Upper lobe of right lung (tissue), 1 donor: ENCODE results near the gene PRADC1. TPM values are rescaled to one million over a fixed set of nuclear protein-coding genes. Genes with fewer than 3 reads are reported as not detected.

Experiments
- ATAC-seq: fragments of 200-7000 bp; cut with Tn5 transposase; one replicate; pipeline ENCODE4 v1.9.1; 2020; ENCODE audit warnings: mild to moderate bottlenecking, moderate library complexity
- DNase-seq: peaks from one replicate; pipeline ENCODE4 v3.0.0-alpha.2; 2020
- H3K27ac ChIP-seq: fragments of 200-600 bp; one replicate; pipeline ENCODE4 v1.8.0; 2022
- H3K27me3 ChIP-seq: fragments of 200-600 bp; one replicate; pipeline ENCODE4 v1.8.0; 2022; ENCODE audit warnings: mild to moderate bottlenecking
- H3K36me3 ChIP-seq: fragments of 200-600 bp; one replicate; pipeline ENCODE4 v1.8.0; 2022
- H3K4me1 ChIP-seq: fragments of 200-600 bp; one replicate; pipeline ENCODE4 v1.8.0; 2022
- H3K4me3 ChIP-seq: fragments of 200-600 bp; one replicate; pipeline ENCODE4 v1.8.0; 2022; ENCODE audit warnings: mild to moderate bottlenecking
- H3K9me3 ChIP-seq: fragments of 200-600 bp; one replicate; pipeline ENCODE4 v1.8.0; 2022
- intact Hi-C: fragments of 100-400 bp; cut with DNase I; formaldehyde crosslinking; loops from one replicate; pipeline ENCODE4 v1.11.0; 2022
- total RNA-seq: library from RNA; stranded (reverse); fragmentation: NEBNext Ultra II Directional; extraction: Animal tissue kit (Norgen Biotek cat#: 25700); gene quantifications from one replicate; pipeline ENCODE4 v1.2.1, GENCODE V29; 2021
- TF ChIP-seq, protein P1 (sequence below): fragments of 200-600 bp; IDR thresholded peaks from one replicate; pipeline ENCODE4 v1.8.0; 2022; ENCODE audit warnings: antibody characterized with exemption
- donor health status: DM: no; HTN: yes; CAD: no; lungs with severe emphysema.

PRADC1 gene
- total RNA-seq, 1 donor from 2014 or later: 15.5 TPM

DNA sequence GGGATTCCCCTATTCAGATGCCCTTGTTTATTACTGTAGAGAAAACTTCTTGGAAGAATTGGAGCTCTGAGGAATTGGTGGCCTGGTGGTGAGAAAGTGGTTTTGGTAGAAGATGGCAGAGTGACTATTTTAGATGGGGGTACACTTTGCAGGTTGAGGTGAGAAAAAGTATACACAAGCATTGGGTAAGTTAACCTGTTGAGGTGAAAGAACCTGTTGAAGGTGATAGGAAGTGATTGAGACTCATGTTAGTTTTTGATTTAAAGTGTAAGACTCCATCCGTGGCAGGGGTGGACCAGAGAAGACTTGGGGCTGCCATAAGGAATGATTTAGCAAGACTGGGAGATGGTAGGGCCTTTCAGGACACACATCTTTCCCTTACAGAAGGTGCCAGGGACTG lies 4.1 kb upstream of the PRADC1 start:
- ATAC-seq (no peak), DNase-seq (peak; percentile 4)
- intact Hi-C loops: no loop called here
- no peaks in the 10 kb centered on the region for H3K9me3 ChIP-seq
- no peaks in the 10 kb centered on the region for H3K27me3 ChIP-seq
- H3K36me3 ChIP-seq: peaks cover 31% of the 10 kb centered on the region
- TF ChIP-seq, protein P1, sequence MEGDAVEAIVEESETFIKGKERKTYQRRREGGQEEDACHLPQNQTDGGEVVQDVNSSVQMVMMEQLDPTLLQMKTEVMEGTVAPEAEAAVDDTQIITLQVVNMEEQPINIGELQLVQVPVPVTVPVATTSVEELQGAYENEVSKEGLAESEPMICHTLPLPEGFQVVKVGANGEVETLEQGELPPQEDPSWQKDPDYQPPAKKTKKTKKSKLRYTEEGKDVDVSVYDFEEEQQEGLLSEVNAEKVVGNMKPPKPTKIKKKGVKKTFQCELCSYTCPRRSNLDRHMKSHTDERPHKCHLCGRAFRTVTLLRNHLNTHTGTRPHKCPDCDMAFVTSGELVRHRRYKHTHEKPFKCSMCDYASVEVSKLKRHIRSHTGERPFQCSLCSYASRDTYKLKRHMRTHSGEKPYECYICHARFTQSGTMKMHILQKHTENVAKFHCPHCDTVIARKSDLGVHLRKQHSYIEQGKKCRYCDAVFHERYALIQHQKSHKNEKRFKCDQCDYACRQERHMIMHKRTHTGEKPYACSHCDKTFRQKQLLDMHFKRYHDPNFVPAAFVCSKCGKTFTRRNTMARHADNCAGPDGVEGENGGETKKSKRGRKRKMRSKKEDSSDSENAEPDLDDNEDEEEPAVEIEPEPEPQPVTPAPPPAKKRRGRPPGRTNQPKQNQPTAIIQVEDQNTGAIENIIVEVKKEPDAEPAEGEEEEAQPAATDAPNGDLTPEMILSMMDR: no peak
- no peak overlapping the region for H3K4me3 ChIP-seq
- H3K4me1 ChIP-seq: peaks cover 31% of the 10 kb centered on the region
- no peak overlapping the region for H3K27ac ChIP-seq

DNA sequence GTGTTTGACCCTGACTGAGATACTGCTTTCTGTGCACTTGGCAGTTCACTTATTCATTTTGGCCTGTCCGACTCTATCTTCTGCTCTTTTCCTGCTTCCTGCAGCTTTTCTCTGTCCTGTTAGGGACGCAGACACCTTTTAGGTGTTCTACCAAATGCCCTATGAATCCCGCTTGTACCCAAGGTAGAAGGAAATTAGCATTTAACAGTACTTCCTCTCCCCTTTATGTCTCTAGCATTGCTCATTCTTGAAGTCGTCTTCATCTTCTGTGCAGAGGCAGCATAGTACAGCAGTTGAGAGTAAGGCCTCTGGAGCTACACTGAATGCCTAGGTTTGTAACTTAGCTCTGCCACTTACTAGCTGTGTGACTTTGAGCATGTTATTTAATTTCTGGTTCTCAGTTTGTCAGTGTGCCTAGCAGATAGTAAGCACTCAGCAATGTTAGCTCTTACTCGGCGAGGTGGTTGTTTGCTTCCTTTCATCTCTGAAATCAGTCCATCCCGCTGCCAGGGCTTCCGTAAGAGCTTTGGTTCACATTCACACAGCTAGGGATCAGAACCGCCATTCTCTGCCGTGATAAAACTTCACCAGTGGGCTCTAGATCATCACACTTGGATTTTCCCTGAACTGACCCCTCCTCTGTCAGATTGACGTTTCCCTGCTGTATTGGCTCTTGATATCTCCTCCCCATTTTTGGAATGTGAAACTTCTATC lies 2.4 kb upstream of the PRADC1 start:
- Histone ChIP-seq H3K4me1 (peaks cover 32% of the 10 kb centered on the region), H3K4me3 (peak overlapping the region; percentile 93), H3K27me3 (no peaks in the 10 kb centered on the region), H3K9me3 (no peaks in the 10 kb centered on the region), H3K36me3 (peaks cover 18% of the 10 kb centered on the region), H3K27ac (no peak overlapping the region)
- intact Hi-C loops: no loop called here
- DNase-seq (no peak), ATAC-seq (no peak)
- TF ChIP-seq, protein P1: no peak

DNA sequence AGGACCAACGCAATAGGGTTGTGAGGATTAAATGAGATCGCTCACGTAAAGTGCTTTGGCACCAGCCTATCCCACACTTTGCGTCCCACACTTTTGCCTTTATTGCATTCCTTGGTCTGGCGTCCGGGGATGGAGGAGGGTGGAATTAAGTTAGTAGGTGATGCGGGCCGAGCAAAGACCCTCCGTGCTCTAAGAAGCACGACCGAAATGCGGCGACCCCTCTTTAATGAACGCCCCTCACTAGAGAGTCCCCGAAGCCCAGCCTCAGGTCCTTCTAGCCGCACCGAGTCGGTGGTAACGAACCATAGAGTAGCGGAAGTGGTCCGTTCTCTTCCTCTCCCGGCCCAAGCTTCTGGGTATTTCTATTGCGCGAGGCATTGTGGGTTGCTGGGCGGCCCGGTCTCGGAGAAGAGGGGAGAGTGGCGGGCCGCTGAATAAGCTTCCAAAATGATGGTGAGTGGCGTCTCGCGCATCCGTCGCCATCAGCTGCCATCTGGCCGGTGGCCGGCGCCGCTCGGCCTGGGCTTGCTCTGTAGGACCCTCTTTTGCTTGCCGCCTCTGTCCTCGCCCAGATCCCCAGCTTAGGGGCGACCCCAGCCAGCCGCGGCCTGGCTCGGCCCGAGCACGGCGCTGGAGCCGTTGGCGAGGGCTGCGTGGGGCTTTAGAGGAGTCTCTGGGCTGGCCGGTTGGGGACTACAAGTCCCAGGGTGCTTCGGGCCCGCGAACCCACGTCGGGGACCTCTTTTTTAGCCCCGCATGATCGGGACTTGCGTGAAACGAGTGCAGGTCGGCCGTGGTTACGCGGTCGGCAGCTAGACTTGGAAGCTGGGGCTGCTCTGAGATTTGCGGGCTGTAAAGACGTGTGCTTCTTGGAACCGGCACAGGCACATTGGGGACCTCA lies 1.1 kb upstream of the PRADC1 start, which contains the start of gene CCT7:
CCT7 (plus strand) TSS at position 377 of the 901 bp plus-strand sequence; CDS start at position 448, 71 bp downstream.
- ATAC-seq (peak; percentile 88), DNase-seq (peak; percentile 91)
- TF ChIP-seq, protein P1: no peak
- Histone ChIP-seq H3K27ac (peak within 1 kb of the TSS; percentile 91), H3K4me1 (peaks cover 25% of the 10 kb centered on the region), H3K36me3 (peaks cover 12% of the 10 kb centered on the region), H3K4me3 (peak within 1 kb of the TSS; percentile 93), H3K27me3 (no peaks in the 10 kb centered on the region), H3K9me3 (no peaks in the 10 kb centered on the region)
- intact Hi-C loops: no loop called here

DNA sequence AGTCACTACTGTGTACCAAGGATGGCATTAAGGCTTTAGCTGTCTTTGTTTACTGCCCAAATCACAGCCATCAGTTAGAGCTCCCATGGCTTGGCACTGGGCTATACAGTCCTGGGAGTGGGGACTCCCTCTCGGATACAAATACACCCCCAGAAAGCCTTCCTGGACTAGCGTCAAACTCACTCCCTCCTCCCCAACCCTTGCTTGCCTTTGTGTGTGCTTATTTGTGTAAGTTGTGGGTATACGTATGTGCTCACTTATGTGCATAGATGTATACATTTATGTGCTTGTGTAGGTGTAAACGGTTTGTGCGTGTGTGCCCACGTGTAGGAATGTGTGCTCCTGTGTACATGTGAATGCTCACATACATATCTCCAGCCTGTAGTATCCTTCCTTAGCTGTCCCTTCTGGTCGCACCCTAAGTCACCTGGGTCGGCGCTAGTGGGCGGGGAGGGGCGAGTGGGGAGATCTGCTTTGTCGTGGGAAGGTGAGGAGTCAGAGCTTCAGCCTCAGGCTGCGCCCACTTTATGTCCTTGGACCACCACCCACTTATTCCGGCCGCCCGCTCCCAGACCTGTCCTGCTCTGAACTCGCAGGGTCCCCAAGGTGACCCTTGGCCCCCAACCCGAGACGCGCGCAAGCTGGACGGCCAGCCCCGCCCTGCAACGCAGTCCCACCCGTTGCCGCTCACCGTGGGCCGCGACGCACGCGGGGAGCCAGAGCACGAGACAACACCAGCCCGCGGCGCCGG lies 461 bp downstream of the PRADC1 start:
- ATAC-seq (no peak), DNase-seq (no peak)
- peak overlapping the region; percentile 71 for H3K27ac ChIP-seq
- no peaks in the 10 kb centered on the region for H3K27me3 ChIP-seq
- H3K4me1 ChIP-seq: peaks cover 17% of the 10 kb centered on the region
- H3K9me3 ChIP-seq: no peaks in the 10 kb centered on the region
- peak overlapping the region; percentile 93 for H3K4me3 ChIP-seq
- TF ChIP-seq, protein P1: no peak
- intact Hi-C loops: no loop called here
- H3K36me3 ChIP-seq: peaks cover 10% of the 10 kb centered on the region

DNA sequence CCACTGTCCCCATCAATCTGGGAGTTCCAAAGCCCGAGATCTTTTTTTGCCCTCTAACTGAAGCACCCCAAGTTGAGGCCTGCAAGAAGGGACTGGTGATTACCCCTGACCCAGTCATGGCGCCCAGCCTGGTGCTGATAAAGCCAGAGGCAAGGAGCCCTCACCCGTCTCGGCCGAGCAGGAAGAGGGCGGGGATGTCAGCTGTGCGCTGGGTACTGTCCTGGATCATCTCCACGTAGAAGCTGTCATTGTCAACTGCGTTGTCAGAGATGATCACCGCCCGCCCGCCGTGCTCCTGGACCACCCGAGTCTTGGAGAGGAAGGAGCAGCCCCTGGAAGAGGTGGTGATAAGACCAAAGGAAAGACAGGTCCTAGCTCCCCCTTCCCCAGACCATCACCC lies 4.4 kb downstream of the PRADC1 start:
- intact Hi-C loops: no loop called here
- peaks cover 10% of the 10 kb centered on the region for H3K36me3 ChIP-seq
- H3K9me3 ChIP-seq: no peaks in the 10 kb centered on the region
- TF ChIP-seq, protein P1: no peak
- ATAC-seq (no peak), DNase-seq (peak; percentile 58)
- no peaks in the 10 kb centered on the region for H3K27me3 ChIP-seq
- H3K27ac ChIP-seq: no peak overlapping the region
- no peak overlapping the region for H3K4me3 ChIP-seq
- peaks cover 7% of the 10 kb centered on the region for H3K4me1 ChIP-seq
